CD4-positive, alpha-beta T cell treated with Interleukin-6 for 4 hours (primary cell): ENCODE data around the gene NSG1.

Experiments used
- DNase-seq: peaks from one replicate; pipeline ENCODE4 v3.0.0-alpha.2; 2020; ENCODE audit warnings: mixed read lengths

Gene NSG1

GRCh38 chr4:4396628-4397440 is 9.9 kb downstream of the NSG1 start:
- DNase-seq = no peak

DNA sequence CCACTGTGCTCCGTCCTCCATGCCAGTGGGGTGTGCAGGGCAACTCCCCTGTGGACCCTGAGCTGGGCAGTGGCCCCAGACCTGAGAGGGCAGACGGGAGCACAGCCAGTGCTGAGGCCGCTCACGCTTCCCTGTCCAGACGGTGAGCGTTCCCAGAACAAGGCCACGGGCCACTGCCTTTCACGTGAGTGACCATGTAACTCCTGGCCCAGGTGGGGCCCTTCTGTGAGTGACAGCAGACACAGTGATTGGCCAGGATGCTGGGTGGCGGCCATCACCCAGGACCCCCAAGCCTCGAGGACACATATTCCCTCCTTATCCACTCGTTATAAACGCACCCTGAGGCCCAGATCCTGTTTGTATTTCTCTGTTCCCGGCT is 10.5 kb downstream of the NSG1 start:
- DNase-seq = no peak

- no peak for DNase-seq
These were observed 11.5 kb downstream of the NSG1 start for GRCh38 chr4:4398430-4398829.

GRCh38 chr4:4401036-4401435 is 14.1 kb downstream of the NSG1 start:
- DNase-seq = no peak

GRCh38 chr4:4402966-4403365 is 16.1 kb downstream of the NSG1 start:
- DNase-seq = no peak

GRCh38 chr4:4405358-4405962 is 18.6 kb downstream of the NSG1 start:
- no peak for DNase-seq

DNA sequence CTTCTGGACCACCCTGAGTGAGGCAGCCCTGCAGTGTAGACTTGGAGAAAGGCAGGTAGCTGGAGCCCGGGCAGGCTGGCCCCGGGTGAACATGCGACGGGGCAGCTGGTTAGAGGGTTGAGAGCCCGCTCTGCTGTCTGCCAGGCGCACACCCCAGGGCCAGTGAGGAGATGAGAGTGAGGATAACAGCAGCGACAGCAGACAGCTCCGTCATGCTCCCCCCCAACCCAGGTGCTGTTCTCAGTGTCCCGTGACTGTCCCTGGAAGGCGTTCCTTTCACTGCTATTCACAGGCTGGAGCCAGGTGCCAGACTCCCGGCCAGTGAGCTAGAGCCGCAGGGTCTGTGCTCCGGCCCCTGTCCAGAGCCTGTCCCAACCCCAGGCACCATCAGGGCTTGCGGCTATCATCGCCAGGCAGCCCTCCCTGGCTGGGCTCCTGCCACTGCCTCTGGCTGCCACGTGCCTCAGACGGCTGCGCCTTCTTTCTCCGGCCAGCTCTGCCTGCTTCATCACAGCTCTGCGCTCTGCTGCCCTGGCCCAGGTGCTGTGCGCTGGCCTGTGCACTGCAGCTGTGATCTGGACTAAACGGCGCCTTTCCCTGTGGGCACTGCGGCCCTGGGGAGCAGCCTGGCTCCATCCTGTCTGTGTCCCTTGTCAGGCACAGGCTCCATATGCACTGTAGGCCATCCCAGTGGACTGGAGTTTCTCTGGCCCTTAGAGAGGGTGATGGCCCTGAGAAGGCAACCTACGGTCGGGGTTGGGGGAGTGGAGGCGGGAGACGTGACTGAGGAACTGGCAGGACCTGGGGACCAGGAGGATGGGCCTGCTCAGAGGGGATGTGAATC is 19.8 kb downstream of the NSG1 start:
- no peak for DNase-seq

DNA sequence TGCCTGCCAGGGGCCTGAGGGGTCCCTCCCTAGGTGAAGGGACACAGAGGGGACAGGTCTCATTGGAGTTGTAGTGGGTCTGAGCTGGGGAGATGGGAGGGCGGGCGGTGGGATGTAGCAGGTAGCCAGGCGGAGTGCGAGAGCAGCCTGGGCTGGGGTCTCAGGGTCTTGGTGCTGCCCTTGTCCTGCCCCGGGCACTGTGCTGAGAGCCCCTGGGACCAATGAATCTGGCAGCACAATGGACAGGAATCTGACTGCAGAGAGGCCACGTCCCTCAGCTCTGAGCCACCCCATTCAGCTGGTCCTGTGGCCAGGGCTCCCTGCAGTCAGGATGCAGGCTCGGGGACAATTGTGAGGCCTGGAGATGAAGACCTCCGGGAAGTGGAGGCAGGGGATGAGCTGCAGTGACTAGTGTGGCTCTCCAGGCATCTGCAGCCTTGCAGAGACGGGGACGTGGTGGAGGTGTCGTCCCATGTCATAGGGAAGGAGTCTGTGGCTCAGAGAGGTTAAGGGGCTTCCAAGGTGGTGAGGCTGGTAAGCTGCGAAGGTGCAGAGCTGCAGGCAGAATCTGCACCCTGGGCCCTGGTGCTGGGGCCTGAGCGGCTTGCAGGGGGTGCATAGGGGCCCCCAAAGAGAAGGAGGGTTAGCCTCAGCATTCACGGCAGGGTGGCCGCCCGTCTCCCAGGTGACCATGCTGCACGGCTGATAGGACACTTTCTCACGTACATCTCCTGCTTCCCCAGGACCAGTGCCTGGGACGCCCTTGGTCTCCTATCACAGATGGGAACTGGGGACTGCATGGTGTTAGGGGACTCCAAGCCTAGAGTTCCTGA is 20.6 kb downstream of the NSG1 start:
- DNase-seq = no peak

DNA sequence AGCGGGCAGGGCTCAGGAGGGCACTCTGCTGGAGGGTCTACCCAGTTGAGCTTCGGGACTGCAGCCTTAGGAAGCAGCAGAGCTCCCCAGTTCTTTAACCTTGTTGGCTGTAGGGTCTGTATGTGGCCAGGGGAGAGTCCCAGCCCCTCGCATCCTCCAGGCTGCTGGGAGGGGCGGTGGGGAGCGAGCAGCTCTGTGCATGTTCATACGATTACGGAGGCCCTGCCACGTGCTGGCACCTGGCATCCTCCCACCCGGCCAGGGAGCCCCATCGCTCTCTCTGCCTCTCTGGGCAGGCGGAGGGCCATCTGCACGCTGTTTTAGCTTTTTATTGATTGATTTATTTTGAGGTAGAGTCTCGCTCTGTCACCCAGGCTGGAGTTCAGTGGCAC is 21.2 kb downstream of the NSG1 start:
- DNase-seq = no peak

DNA sequence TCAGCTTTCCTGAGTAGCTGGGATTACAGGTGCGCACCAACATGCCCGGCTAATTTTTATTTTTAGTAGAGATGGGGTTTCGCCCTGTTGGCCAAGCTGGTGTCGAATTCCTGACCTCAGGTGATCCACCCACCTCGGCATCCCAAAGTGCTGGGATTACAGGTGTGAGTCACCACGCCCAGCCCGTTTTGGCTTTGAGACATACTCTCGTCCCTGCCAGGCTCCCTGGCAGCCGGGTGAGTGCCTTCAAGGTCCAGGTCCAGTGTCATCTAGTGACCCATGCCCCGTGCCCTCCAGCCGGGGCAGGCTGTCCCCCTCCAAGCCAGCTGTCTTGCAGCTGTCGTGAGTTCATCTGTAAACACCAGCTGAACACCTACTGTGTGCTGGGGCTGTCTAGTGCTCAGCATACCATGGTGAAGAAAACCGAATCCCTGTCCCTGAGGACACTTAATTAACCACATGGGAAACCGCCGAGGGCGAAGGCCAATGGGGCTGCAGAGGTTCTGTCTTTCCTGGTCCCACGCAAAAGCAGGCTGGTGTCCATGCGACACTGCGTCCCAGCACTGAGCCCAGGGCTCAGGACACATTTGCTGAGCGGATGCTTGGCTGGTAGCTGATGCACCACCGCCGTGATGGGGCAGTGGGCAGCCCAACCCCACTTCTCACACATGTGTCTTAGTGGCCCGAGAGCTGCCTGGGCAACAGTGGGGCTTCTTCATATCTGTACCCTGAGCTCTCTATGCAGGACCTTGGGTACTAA is 21.9 kb downstream of the NSG1 start:
- DNase-seq = no peak

- no peak for DNase-seq
These were observed 22.7 kb downstream of the NSG1 start for GRCh38 chr4:4409416-4410115.

DNA sequence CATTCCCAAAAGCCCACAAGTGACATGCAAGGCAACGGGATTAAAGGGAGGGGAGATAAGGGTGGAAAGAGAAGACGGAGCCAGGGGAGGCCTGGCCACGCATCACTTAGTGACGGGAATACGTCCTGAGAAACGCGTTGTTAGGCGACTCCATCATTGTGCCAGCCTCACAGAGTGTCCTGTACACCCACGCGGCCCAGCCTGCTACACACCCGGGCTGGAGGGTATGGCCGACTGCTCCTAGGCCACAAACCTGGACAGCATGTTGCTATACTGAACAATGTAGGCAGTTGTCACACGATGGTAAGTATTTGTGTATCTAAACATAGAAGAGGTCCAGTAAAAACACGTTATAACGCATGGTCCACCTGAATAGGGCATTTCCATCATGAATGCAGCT is 23.4 kb downstream of the NSG1 start:
- DNase-seq = no peak

- no peak for DNase-seq
These were observed 25.0 kb downstream of the NSG1 start for GRCh38 chr4:4411906-4412305.

DNA sequence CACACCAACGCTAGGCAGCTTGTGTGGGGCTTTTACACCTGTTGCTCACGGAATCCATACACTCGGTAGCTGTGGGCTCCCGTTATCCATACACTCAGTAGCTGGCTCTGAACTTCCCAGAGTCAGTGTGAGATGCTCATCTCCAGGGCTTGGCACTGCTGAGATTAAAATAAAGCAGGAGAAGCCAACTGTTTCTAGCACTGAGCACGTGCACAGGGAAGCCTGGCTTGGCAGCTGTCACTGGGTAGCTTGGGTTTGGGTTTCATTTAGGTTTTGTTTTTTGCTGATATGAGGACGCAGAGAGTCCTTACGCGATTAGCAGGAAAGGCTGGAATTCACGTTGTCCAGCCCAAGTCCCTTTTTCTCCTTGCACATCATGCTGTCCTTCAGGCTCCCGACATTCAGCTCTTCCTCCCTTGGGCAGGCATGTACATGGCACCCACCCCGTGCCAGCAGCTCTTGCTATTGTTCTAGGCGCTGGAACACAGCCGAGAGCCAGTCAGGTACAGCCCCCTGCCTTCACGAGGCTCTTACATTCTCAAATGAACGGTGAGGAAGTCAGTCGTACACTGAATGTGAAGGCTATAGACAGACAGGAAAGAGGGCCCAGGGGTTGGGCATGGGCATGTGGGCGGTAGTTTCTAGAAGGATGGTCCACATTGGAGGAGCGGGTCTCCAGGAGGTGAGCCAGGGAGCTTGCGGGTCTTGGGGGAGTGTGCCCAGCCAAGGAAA is 25.9 kb downstream of the NSG1 start:
- DNase-seq = no peak

GRCh38 chr4:4413373-4413725 is 26.4 kb downstream of the NSG1 start:
- no peak for DNase-seq

- DNase-seq = no peak
These were observed 26.9 kb downstream of the NSG1 start for GRCh38 chr4:4413806-4414205.

GRCh38 chr4:4415107-4415805 is 28.4 kb downstream of the NSG1 start:
- no peak for DNase-seq

GRCh38 chr4:4415806-4416805 is 29.2 kb downstream of the NSG1 start:
- no peak for DNase-seq

- DNase-seq = no peak
These were observed 30.1 kb downstream of the NSG1 start for GRCh38 chr4:4416981-4417380.
